22Rv1 (cell line): ENCODE results near the gene MUC22.

Source experiments
- ZFX ChIP-seq: fragments of 450-650 bp; IDR thresholded peaks from 2 replicates; pipeline ENCODE4 v1.6.1; 2017; ENCODE audit warnings: antibody characterized with exemption, borderline replicate concordance
- TF ChIP-seq, protein P1 (sequence below): fragments of 450-650 bp; IDR thresholded peaks from 2 replicates; pipeline ENCODE4 v1.5.1; 2017; ENCODE audit warnings: mild to moderate bottlenecking

DNA sequence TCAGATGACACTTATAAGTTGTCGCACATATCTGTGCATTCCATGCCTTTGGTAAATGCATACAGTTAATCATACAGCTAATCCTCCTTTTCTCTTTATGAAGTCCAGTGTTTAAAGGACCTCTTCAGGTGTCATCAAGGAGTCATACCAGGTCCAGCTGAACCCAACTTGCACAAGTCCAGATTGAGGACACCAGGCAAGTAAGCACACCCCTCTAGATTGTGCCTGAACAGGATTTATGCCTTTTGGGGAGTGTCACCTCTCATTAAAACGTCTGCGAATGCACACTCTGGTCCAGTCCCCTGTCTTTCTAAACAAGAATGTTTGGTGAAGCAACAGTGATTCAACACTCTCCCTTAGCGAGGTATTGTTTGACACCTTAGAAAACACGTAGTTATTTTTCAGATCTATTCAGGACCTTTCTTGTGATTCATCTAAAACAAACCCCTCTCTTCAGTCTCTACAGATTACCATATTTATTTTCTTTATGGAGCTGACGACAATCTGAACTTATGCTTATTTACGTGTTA lies 53.7 kb downstream of the MUC22 start:
- TF ChIP-seq, protein P1, sequence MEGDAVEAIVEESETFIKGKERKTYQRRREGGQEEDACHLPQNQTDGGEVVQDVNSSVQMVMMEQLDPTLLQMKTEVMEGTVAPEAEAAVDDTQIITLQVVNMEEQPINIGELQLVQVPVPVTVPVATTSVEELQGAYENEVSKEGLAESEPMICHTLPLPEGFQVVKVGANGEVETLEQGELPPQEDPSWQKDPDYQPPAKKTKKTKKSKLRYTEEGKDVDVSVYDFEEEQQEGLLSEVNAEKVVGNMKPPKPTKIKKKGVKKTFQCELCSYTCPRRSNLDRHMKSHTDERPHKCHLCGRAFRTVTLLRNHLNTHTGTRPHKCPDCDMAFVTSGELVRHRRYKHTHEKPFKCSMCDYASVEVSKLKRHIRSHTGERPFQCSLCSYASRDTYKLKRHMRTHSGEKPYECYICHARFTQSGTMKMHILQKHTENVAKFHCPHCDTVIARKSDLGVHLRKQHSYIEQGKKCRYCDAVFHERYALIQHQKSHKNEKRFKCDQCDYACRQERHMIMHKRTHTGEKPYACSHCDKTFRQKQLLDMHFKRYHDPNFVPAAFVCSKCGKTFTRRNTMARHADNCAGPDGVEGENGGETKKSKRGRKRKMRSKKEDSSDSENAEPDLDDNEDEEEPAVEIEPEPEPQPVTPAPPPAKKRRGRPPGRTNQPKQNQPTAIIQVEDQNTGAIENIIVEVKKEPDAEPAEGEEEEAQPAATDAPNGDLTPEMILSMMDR: no peak
- no peak for TF ChIP-seq ZFX
